H9 (cell line): ENCODE results near the gene CD93. TPM values are rescaled to one million over a fixed set of nuclear protein-coding genes. Genes with fewer than 3 reads are reported as not detected.

Source experiments
- DNase-seq: peaks from one replicate; pipeline ENCODE4 v3.0.0-alpha.2; 2017
- H2AFZ ChIP-seq: one replicate; pipeline ENCODE4 v1.6.1; 2013; ENCODE audit warnings: mild to moderate bottlenecking, low read length, control low read depth, moderate library complexity
- H2AK5ac ChIP-seq: 2 replicates; pipeline ENCODE4 v1.6.1; 2013; ENCODE audit warnings: low read length, control low read depth, mixed read lengths; ENCODE audit not compliant: insufficient read length
- H2BK120ac ChIP-seq: one replicate; pipeline ENCODE4 v1.6.1; 2013; ENCODE audit warnings: low read depth, mild to moderate bottlenecking, low read length, control low read depth, inconsistent platforms; ENCODE audit not compliant: poor library complexity, severe bottlenecking
- H2BK12ac ChIP-seq: 2 replicates; pipeline ENCODE4 v1.6.1; 2013; ENCODE audit warnings: low read length, control low read depth, mixed read lengths, low read depth; ENCODE audit not compliant: insufficient read length
- H2BK15ac ChIP-seq: 2 replicates; pipeline ENCODE4 v1.6.1; 2013; ENCODE audit warnings: low read depth, low read length, control low read depth
- H2BK20ac ChIP-seq: one replicate; pipeline ENCODE4 v1.6.1; 2013; ENCODE audit warnings: low read depth, mild to moderate bottlenecking, low read length, control low read depth, inconsistent platforms; ENCODE audit not compliant: poor library complexity, severe bottlenecking
- H2BK5ac ChIP-seq: 2 replicates; pipeline ENCODE4 v1.6.1; 2013; ENCODE audit warnings: low read length, control low read depth, mixed read lengths; ENCODE audit not compliant: insufficient read length
- H3K14ac ChIP-seq: 2 replicates; pipeline ENCODE4 v1.6.1; 2013; ENCODE audit warnings: low read length, control low read depth; ENCODE audit not compliant: insufficient read depth
- H3K18ac ChIP-seq: 2 replicates; pipeline ENCODE4 v1.6.1; 2013; ENCODE audit warnings: low read depth, mild to moderate bottlenecking, mixed read lengths, low read length, control low read depth; ENCODE audit not compliant: insufficient read length
- H3K23ac ChIP-seq: 2 replicates; pipeline ENCODE4 v1.6.1; 2013; ENCODE audit warnings: low read length, control low read depth, mixed read lengths, low read depth; ENCODE audit not compliant: insufficient read length
- H3K23me2 ChIP-seq: 2 replicates; pipeline ENCODE4 v1.6.1; 2013; ENCODE audit warnings: low read depth, mild to moderate bottlenecking, mixed read lengths, low read length, control low read depth; ENCODE audit not compliant: insufficient read length, poor library complexity, severe bottlenecking
- H3K27ac ChIP-seq: 2 replicates; pipeline ENCODE4 v1.5.1; 2013; ENCODE audit warnings: low read length, control low read depth, mixed read lengths, low read depth; ENCODE audit not compliant: insufficient read length
- H3K27me3 ChIP-seq: 2 replicates; pipeline ENCODE4 v1.6.1; 2013; ENCODE audit warnings: low read length, control low read depth, inconsistent platforms; ENCODE audit not compliant: insufficient read depth
- H3K4ac ChIP-seq: 2 replicates; pipeline ENCODE4 v1.6.1; 2013; ENCODE audit warnings: low read depth, mild to moderate bottlenecking, control low read depth, inconsistent platforms, low read length, moderate library complexity
- H3K4me1 ChIP-seq: 2 replicates; pipeline ENCODE4 v1.6.1; 2013; ENCODE audit warnings: low read length, control low read depth, inconsistent platforms; ENCODE audit not compliant: insufficient read depth
- H3K4me2 ChIP-seq: 2 replicates; pipeline ENCODE4 v1.6.1; 2013; ENCODE audit warnings: low read length, control low read depth, mixed read lengths; ENCODE audit not compliant: insufficient read length, insufficient read depth
- H3K56ac ChIP-seq: 2 replicates; pipeline ENCODE4 v1.6.1; 2013; ENCODE audit warnings: low read depth, mild to moderate bottlenecking, mixed read lengths, low read length, control low read depth; ENCODE audit not compliant: insufficient read length
- H3K79me1 ChIP-seq: 2 replicates; pipeline ENCODE4 v1.6.1; 2013; ENCODE audit warnings: low read depth, mild to moderate bottlenecking, moderate library complexity, low read length, control low read depth, inconsistent platforms; ENCODE audit not compliant: insufficient read depth, poor library complexity, severe bottlenecking
- H3K79me2 ChIP-seq: 2 replicates; pipeline ENCODE4 v1.6.1; 2013; ENCODE audit warnings: low read length, control low read depth, inconsistent platforms; ENCODE audit not compliant: insufficient read depth
- H3K9ac ChIP-seq: 2 replicates; pipeline ENCODE4 v1.6.1; 2013; ENCODE audit warnings: low read length, control low read depth, mixed read lengths; ENCODE audit not compliant: insufficient read length; ENCODE audit errors: extremely low read depth
- H3K9me3 ChIP-seq: one replicate; pipeline ENCODE4 v1.6.1; 2013; ENCODE audit warnings: low read depth, low read length, inconsistent platforms; ENCODE audit not compliant: control insufficient read depth
- H3T11ph ChIP-seq: one replicate; pipeline ENCODE4 v1.6.1; 2013; ENCODE audit warnings: mild to moderate bottlenecking, low read length, control low read depth, inconsistent platforms
- H4K20me1 ChIP-seq: one replicate; pipeline ENCODE4 v1.6.1; 2013; ENCODE audit not compliant: control insufficient read depth, insufficient read length, insufficient read depth
- H4K5ac ChIP-seq: 2 replicates; pipeline ENCODE4 v1.6.1; 2013; ENCODE audit warnings: low read depth, mild to moderate bottlenecking, mixed read lengths, low read length, control low read depth; ENCODE audit not compliant: insufficient read length
- H4K8ac ChIP-seq: replicated peaks from 2 replicates; pipeline ENCODE4 v1.6.1; 2013; ENCODE audit warnings: low read length, control low read depth, mixed read lengths, low read depth; ENCODE audit not compliant: insufficient read length
- H4K91ac ChIP-seq: 2 replicates; pipeline ENCODE4 v1.6.1; 2013; ENCODE audit warnings: low read depth, mild to moderate bottlenecking, moderate library complexity, mixed read lengths, low read length, control low read depth; ENCODE audit not compliant: insufficient read length
- H3K27ac Mint-ChIP-seq, 3 experiments: 2 replicates in 2 of 3; 3 replicates in 1 of 3; pipeline ENCODE4 v1.8.0; 2020 to 2021; ENCODE audit warnings: mixed read lengths in 3 of 3, mild to moderate bottlenecking in 1 of 3, moderate library complexity in 1 of 3
- H3K27me3 Mint-ChIP-seq: 2 replicates; pipeline ENCODE4 v1.8.0; 2021; ENCODE audit warnings: low read depth, mild to moderate bottlenecking, moderate library complexity, mixed read lengths
- H3K36me3 Mint-ChIP-seq, 3 experiments: 2 replicates in 2 of 3; 3 replicates in 1 of 3; pipeline ENCODE4 v1.8.0; 2020 to 2021; ENCODE audit warnings: low read depth in 3 of 3, mixed read lengths in 3 of 3; ENCODE audit not compliant: insufficient read depth in 1 of 3
- H3K4me1 Mint-ChIP-seq, 2 experiments: 2 replicates each; pipeline ENCODE4 v1.8.0; 2020; ENCODE audit warnings: mixed read lengths in 2 of 2
- H3K4me3 Mint-ChIP-seq, 2 experiments: 2 replicates in 1 of 2; 3 replicates in 1 of 2; pipeline ENCODE4 v1.8.0; 2020 to 2021; ENCODE audit warnings: mild to moderate bottlenecking in 2 of 2, mixed read lengths in 2 of 2, moderate library complexity in 1 of 2
- H3K9me3 Mint-ChIP-seq, 2 experiments: 2 replicates in 1 of 2; 3 replicates in 1 of 2; pipeline ENCODE4 v1.8.0; 2020; ENCODE audit warnings: mild to moderate bottlenecking in 2 of 2, mixed read lengths in 2 of 2, moderate library complexity in 1 of 2
- CTCF ChIP-seq: fragments of 200-600 bp; sonication (generic); conservative IDR thresholded peaks from 3 replicates; pipeline ENCODE4 v1.8.0; 2021; ENCODE audit warnings: antibody characterized with exemption, mild to moderate bottlenecking
- WGBS: extraction: QIAGEN DNeasy Blood & Tissue Kit; methylation state at CpG from one replicate; pipeline ENCODE4 v1.1.7; 2013; ENCODE audit warnings: missing lambda C conversion rate, low lambda C conversion rate, mixed read lengths; ENCODE audit not compliant: insufficient read length; ENCODE audit errors: extremely low coverage; 5-methylcytosine and 5-hydroxymethylcytosine counted together
- total RNA-seq: library from RNA; stranded (reverse); gene quantifications from 2 replicates; pipeline ENCODE4 v1.2.1, GENCODE V29; 2021

CD93 gene
- total RNA-seq, 1 experiment from 2014 or later: not detected

GRCh38 chr20:23118766-23119165 lies 32.6 kb upstream of the CD93 start:
- Histone ChIP-seq H4K91ac (no peak overlapping the region), H3K23me2 (no peaks in the 10 kb centered on the region), H3K14ac (no peak overlapping the region), H2BK12ac (no peak overlapping the region), H4K8ac (no peak overlapping the region), H3K4me2 (no peak overlapping the region), H3K9ac (no peak overlapping the region), H2BK5ac (no peak overlapping the region), H4K20me1 (no peaks in the 10 kb centered on the region), H3K79me1 (no peaks in the 10 kb centered on the region), H3K23ac (no peak overlapping the region), H3K18ac (no peak overlapping the region), H3K27ac (no peak overlapping the region), H3K79me2 (no peaks in the 10 kb centered on the region), H4K5ac (no peak overlapping the region), H3K27me3 (no peaks in the 10 kb centered on the region), H2AFZ (no peak overlapping the region), H3K9me3 (no peaks in the 10 kb centered on the region), H3K4me1 (no peaks in the 10 kb centered on the region), H3K56ac (no peak overlapping the region), H2BK15ac (no peak overlapping the region), H2BK120ac (no peak overlapping the region), H2BK20ac (no peak overlapping the region), H3T11ph (no peak overlapping the region), H2AK5ac (no peak overlapping the region), H3K4ac (no peak overlapping the region)
- Mint-ChIP-seq H3K9me3 (no peaks in the 10 kb centered on the region; a peak in 1 of 5 replicates), H3K27me3 (peaks cover 4% of the 10 kb centered on the region), H3K27ac (no peak overlapping the region), H3K4me3 (no peak overlapping the region), H3K36me3 (no peaks in the 10 kb centered on the region), H3K4me1 (peaks cover 2 to 9% of the 10 kb centered on the region in 2 experiments; a peak in 2 of 4 replicates)
- no CpG with 5 or more reads among the region's 9 CpGs for WGBS
- DNase-seq: no peak
- TF ChIP-seq CTCF: no peak
